GM23248 (cell line): ENCODE measurements around the gene PCBP3.

Source experiments
- EZH2 ChIP-seq: fragments of 200-600 bp; sonication (generic); IDR thresholded peaks from 2 replicates; pipeline ENCODE4 v1.6.1; 2018; ENCODE audit warnings: antibody characterized with exemption, mild to moderate bottlenecking; ENCODE audit not compliant: insufficient read depth, poor library complexity, severe bottlenecking
- EZH2phosphoT487 ChIP-seq: fragments of 200-600 bp; sonication (generic); IDR thresholded peaks from 2 replicates; pipeline ENCODE4 v1.6.1; 2018; ENCODE audit warnings: antibody characterized with exemption, moderate library complexity, mild to moderate bottlenecking, low read depth; ENCODE audit not compliant: insufficient read depth

DNA sequence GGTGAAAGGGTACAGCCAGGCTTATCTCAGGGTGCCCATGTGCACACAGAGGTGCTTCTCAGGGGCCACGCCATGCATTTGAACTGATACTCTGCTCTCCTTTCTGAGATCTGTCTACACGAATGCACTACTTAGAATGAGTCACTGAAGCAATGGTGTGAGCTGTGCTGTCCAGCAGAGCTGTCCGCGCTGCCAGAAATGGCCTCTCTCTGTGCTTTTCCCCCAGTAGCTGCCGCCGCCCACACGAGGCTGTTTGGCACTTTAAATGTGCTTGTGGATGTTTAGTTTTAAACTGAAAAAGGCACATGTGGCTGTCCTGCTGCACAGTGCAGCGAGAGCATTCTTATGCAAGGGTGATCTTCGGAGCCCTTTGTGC lies 250.9 kb downstream of the PCBP3 start:
- TF ChIP-seq EZH2: no peak
- no peak for TF ChIP-seq EZH2phosphoT487
